HG02642 (cell line): Measurements from ENCODE around the gene TC2N.
"Not testable (repeated sequence)": the region's sequence is repeated elsewhere in the genome, so short reads cannot be mapped to it uniquely, and the experiment has no call there.

Experiments used
- ATAC-seq: cut with Tn5 transposase; IDR thresholded peaks from one replicate; pipeline ENCODE4 v1.9.1; 2021; ENCODE audit warnings: mild to moderate bottlenecking; ENCODE audit not compliant: unreplicated experiment, poor library complexity

The TC2N gene

DNA sequence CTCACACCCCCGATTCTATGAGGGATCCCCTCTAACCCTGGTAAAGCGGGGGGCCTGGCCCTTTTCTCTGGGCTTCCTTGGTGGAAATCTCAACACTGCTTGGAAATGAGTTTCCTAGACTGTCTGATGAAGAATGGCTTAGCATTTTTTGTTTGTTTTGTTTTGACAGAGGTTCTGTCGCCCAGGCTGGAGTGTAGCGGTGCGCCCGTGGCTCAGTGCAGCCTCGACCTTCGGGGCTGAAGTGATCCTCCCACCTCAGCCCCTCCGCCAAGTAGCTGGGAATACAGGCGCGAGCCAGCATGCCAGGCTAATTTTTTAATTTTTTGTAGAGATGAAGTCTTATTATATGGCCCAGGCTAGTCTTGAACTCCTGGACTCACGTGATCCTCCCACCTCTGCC, 30.3 kb downstream of the TC2N start:
- no peak for ATAC-seq

GRCh38 chr14:91835920-91836843, 31.2 kb downstream of the TC2N start:
- peak; percentile 75 for ATAC-seq

DNA sequence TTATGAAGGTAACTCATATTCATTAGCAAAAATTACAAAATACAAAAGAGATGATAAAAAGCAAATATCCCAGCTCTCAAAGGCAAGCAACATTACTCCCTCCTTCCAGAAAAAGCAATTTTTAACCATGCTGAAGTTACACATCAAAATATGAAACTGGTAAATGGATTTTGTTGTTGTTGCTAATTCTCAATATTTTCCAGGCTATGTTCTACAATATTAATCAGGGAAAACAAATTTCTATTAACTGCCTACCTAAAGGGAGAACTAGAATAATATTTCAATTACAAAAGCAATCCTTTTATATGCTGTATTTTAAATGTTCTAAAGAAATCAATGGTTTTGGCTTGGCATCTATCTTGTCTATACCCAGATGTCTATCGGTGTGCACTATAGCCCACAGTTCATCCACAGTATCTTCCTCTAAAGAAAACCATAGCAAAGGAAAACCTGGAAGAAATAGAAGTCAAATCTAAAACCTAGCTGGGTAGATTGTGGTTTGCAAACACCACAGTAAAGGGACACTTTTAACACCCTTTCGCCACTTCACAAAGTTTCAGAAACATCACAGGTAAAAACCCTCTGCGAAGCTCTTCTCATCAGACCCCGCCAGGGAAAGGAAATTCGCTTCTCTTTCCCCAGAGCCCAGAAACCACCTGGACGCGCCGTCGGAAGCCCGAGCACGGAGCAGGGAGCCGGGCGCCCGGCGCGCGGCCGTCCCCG, 32.0 kb downstream of the TC2N start:
- peak; percentile 12 for ATAC-seq

DNA sequence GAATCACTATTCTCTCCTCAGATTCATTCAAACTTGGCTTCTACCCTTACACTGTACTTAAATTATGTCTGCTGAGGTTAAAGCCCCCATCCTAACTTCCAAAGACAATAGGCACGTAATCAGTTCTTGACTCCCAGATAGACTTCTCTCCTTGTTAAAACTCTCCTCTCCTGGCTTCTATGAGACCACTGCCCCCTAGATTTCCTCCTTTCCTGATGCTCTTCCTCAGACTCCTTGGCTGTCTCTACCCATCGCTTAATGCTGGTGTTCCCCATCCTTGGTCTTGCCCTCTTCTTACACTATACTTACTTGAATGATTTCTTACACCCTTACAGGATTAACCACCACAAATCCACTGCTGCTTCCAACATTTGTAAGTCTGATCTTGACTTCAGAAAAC, 32.8 kb downstream of the TC2N start:
- ATAC-seq: no peak

DNA sequence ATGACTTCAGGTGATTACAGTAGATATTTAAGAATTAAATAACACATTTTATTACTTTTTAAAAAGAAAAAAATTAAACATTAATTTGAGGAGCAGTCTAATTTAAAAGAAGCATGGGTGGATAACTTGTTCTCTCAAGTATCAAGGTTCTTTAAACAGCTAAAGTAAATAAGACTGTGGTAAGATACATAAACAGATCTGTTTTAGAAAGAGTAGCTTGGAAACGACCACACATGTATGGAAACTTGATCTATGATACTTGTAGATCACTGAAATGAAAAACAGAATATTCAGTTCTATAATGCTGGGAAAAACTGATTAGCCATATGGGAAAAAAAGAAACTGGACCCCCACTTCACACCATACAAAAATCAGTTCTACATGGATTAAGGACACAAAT, 36.0 kb downstream of the TC2N start:
- no peak for ATAC-seq

- ATAC-seq: peak; percentile 83
Observed at GRCh38 chr14:91830777-91831176, 36.6 kb downstream of the TC2N start.

- ATAC-seq: no peak
Observed at GRCh38 chr14:91829511-91829910, 37.8 kb downstream of the TC2N start.

DNA sequence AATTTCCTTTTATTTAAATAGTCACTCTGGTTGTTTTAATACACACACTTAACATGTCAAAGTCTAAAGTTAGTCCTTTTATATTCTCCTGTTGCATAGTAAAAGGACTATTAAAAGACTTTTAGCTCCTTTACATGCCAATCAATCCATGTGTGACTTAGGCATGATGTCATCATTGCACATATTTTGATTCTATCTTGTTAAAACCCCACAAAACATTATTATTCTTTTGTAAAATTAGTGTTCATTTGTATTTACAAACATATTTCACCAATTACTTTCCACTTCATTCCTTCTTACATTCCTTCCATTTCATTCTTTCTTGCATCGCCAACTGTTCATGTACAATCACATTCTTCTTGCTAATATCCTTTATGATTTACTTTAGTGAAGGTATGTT, 39.6 kb downstream of the TC2N start:
- no peak for ATAC-seq

GRCh38 chr14:91817566-91818325, 49.6 kb downstream of the TC2N start:
- ATAC-seq: peak; percentile 75

- no peak for ATAC-seq
Observed at GRCh38 chr14:91814317-91814716, 53.0 kb downstream of the TC2N start.

DNA sequence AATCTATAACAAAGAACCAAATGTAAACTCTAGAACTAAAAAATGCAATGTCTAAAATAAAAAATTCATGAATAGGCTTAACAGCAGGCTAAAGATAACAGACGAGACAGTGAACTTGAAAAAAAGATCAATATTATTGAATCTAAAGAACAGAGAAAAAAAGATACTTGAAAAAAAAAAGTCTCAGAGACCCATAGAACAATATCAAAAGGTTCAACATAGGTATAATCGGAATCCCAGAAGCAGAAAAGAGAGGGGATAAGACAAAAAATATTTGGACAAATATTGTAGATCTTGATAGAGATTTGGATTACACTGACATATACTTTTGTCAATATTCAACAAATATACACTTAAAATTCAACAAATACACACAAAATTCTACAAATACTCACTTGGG, 56.6 kb downstream of the TC2N start:
- no peak for ATAC-seq

- ATAC-seq: no peak
Observed at GRCh38 chr14:91806716-91807115, 60.6 kb downstream of the TC2N start.

DNA sequence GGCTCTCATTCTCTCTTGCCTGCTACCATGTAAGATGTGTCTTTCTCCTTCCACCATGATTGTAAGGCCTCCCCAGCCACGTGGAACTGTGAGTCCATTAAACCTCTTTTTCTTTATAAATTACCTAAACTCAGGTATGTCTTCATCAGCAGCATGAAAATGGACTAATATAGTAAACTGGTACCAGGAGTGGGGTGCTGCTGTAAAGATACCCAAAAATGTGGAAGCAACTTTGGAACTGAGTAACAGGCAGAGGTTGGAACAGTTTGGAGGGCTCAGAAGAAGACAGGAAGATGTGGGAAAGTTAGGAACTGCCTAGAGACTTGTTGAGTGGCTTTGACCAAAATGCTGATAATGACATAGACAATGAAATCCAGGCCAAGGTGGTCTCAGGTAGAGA, 61.2 kb downstream of the TC2N start:
- ATAC-seq: not testable (repeated sequence)

GRCh38 chr14:91805659-91806058, 61.7 kb downstream of the TC2N start:
- ATAC-seq: no peak

- no peak for ATAC-seq
Observed at GRCh38 chr14:91801358-91801757, 66.0 kb downstream of the TC2N start.

DNA sequence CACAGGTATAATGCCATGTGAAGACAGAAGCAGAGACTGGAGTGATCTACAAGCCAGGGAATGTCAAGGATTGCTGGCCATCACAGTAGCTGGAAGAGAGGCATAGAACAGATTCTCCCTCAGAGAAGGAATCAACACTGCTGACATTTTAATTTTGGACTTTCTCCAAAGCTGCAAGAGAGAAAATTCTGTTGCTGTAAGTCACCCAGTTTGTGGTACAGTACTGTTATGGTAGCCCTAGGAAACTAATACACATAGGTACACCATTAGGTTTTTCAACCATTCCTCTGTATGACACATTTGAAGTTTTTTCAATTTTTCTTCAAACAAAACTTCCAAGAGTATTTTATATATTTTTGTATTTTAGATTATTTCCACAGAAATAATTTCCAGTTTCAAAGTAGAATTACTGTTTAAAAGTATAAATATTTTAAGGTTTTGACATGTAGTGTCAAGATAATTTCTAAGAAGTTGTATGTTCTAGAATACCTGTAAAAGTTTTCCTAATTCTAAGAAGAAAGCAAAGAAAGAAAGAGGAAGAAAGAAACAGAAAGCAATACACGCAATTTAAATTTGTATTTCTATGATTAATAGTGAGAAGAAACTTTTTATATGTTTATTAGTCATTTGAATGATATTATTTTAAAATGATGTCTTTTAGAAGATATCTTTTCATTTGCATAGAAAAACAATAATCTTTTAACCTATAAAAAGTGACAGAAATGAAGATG, 70.6 kb downstream of the TC2N start:
- ATAC-seq: no peak

- no peak for ATAC-seq
Observed at GRCh38 chr14:91793704-91794103, 73.6 kb downstream of the TC2N start.

- no peak for ATAC-seq
Observed at GRCh38 chr14:91786188-91786587, 81.1 kb downstream of the TC2N start.

- ATAC-seq: no peak
Observed at GRCh38 chr14:91780452-91780851, 86.9 kb downstream of the TC2N start.

GRCh38 chr14:91778217-91778616, 89.1 kb downstream of the TC2N start:
- no peak for ATAC-seq
